HG03159 (cell line): ENCODE measurements around the gene TNPO2.
"Not testable (repeated sequence)": the region's sequence is repeated elsewhere in the genome, so short reads cannot be mapped to it uniquely, and the experiment has no call there.

Experiments used
- ATAC-seq: cut with Tn5 transposase; IDR thresholded peaks from one replicate; pipeline ENCODE4 v1.9.1; 2021; ENCODE audit warnings: mild to moderate bottlenecking, moderate library complexity; ENCODE audit not compliant: unreplicated experiment

The TNPO2 gene

GRCh38 chr19:12737835-12738351 is 14.2 kb upstream of the TNPO2 start:
- ATAC-seq: no peak

DNA sequence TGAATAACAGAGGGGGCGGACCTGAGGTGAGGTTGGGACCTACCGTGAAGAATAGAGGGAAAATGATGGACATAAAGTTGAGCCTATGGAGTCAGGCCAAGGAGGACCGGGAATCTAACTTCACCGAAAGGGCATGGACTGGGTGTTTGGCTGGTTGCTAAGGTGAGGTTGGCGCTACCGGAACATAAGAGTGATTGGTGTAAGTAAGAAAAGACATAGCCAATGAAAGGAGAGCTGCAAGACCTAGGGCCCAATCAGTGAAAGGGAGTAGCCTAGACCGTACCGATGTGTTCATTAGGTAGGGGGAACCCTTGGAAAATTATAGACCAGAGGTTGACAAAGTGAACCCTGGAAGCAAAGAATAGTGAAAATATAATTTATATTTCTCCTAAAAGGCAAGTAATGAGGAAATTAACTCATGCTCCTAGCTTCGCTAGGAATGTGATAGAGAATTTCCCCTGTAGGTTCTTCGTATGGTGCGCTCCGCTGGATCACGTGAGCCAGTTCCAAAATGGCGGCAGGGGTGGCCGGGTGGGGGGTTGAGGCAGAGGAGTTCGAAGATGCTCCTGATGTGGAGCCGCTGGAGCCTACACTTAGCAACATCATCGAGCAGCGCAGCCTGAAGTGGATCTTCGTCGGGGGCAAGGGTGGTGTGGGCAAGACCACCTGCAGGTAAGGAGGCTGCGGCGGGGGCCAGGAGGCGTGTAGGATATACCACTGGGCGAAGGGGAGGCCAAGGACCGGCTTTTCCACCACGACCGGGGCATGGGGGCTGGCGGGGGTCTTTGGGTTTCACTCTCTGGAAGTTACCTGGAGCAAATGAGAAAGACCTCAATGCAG is 13.5 kb upstream of the TNPO2 start, which contains the start of gene GET3:
GET3 (plus strand) TSS at position 503 of the 840 bp plus-strand sequence; CDS start at position 512, 9 bp downstream.
- ATAC-seq: peak; percentile 74

DNA sequence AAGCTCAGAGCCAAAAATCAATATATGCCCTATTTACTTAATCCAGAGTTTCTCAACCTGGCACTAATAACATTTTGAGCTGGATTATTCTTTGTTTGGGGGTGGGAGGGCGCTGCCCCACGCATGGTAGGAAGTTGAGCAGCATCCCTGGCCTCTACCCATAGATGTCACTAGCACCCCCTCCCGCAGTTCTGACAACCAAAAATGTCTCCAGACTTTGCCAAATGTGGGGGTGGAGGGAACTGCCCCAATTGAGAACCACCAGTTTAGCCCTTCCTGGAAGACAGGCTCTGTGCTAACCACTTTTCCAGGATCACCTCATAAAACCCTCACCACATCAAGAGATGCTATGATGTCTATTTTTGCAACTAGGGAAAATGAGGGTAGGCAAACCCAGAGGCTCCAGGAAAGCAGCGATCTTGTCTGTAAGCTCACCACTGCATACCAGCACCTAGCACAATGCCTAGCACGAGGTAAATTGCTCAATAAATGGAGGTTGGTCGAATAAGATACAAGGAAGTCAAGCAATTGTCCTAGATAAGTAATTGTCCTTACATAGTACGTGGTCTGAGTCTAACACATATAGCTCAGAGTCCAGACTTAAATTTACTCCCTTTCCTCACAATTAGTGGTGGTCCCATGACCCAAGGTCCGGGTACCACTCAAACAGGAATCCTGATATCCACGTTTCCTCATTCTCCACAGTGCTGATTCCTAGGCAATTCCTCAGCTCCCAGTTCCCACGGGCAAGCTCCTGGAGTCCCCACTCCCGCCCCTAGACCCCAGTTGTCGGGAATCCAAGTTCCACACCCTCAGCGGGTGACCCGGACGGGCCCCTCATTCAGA is 9.9 kb upstream of the TNPO2 start:
- no peak for ATAC-seq

DNA sequence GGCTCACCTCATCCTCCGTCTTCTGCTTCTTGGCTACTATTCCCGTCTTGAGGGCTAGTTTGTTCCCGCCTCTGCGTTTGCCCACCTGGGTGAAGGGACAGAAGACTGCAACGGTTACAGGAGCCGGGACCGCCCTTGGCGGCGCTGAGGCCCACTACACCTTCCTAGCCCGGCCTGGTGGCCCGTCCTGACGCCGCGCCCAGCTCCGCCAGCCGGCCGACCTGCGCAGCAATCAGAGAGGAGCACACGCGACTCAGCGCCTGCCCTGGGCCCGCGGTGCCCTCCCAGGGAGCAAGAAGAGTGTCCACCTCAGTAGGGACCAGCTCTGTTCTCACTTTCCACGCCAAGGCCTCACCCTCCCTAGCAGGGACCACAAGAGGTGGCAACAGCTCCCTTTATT is 7.6 kb upstream of the TNPO2 start:
- no peak for ATAC-seq

DNA sequence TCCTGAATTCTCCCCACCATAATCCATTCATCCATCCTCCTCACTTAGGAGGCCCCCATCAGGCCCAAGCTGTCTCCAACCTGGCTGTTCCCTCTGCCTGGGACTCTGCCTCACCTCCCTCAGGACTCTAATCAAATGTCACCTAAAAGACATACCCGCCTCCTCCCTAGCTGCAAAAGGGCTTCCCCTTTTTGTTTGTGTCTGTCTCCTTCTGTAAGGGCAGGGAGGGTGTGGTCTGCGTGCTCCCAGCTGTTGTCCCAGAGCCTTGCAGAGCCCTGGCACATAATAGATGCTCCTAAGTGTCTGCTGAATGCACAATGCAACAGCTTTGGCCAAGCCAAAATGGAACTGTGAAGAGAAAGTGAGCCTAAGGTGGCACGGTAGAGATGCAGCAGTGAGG is 6.3 kb upstream of the TNPO2 start:
- no peak for ATAC-seq

- no peak for ATAC-seq
Observed at GRCh38 chr19:12727745-12728433, 4.2 kb upstream of the TNPO2 start.

GRCh38 chr19:12726988-12727316 is 3.2 kb upstream of the TNPO2 start:
- ATAC-seq: no peak

- not testable (repeated sequence) for ATAC-seq
Observed at GRCh38 chr19:12725612-12726011, 1.9 kb upstream of the TNPO2 start.

- ATAC-seq: no peak
Observed at GRCh38 chr19:12723381-12723640, 421 bp downstream of the TNPO2 start.

DNA sequence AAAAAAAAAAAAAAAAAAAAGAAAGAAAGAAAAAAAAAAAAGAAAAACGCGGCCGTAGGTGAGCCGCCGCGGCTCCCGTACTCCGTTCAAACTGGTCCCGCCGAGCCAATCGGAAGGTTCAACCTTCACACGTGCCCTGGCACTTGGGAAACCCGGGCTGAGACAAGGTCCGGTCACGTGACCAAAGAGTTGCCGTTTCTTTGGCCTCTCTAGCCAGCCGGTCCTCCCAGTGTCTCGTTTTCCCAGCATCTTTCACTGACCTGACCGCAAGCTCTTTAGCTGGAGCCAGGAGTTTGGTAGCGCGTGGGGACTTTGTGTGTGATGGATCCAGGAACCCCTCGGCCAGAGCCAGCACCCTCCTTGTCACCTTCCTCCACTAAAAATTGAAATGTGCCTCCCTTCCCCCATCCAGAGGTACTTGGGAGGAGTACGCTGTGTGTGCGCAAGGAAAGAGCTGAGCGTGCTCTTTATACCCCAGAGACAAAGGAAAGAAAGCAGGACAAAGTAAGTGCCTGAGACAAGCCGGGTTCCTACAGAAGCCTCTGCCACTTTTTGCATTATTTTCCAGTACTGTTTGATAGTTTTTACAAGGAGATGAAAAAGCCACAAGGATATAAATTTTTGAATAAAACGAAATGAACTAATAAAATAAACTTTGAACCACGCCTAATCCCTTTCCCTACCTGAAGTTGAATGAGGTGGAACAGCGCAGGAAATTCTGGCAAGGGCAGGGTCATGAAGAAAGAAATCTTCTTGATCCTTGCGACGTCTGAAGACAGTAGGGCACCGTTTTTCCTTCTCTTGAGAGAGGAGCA is 959 bp downstream of the TNPO2 start:
- peak; percentile 81 for ATAC-seq

DNA sequence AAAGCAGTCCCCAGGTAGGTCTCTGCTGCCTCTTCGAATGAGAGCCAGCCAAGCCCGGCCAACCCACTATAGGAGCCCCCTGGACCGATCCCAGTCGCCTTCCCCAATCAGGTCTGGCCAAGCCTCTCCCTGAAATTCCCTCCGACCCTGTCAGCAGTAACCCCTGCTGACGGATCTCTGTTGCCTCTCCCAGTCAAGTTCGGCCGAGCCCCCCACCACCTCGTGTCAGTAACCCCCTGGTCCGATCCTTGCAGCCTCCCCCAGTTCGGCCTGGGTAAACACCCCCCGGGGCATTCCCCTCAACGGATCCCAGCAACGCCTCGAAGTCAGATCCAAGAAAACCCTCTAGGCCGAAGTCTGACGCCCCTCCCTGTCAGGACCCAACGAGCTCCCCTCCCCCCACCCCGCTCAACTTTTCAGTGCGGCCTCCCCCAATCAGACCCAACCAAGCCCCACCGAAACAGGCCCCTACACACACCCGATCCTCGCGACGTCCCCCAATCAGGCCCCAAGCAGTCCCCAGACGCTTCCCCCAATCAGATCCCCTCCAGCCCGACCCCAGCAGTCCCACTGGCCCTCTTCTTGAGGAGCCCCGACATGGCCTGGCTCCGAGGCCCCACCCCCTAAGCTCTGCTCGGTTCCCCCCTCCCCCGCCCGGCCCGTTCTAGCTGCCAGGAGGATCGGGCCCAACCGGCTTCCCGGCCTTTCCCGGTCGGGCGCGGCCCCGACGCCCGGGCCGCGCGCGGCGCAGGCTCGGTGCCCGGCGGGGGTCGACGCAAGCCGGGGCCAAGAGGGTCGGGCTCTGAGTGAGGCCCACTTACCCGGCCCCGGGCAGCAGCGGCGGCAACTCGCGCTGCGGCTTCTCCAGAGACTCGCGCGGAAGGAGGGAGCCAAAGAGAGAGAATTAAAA is 1.8 kb downstream of the TNPO2 start:
- ATAC-seq: peak; percentile 29

GRCh38 chr19:12720851-12721655 is 2.7 kb downstream of the TNPO2 start:
- ATAC-seq: no peak

GRCh38 chr19:12720296-12720695 is 3.4 kb downstream of the TNPO2 start:
- ATAC-seq: no peak

GRCh38 chr19:12715929-12716328 is 7.8 kb downstream of the TNPO2 start:
- ATAC-seq: no peak

DNA sequence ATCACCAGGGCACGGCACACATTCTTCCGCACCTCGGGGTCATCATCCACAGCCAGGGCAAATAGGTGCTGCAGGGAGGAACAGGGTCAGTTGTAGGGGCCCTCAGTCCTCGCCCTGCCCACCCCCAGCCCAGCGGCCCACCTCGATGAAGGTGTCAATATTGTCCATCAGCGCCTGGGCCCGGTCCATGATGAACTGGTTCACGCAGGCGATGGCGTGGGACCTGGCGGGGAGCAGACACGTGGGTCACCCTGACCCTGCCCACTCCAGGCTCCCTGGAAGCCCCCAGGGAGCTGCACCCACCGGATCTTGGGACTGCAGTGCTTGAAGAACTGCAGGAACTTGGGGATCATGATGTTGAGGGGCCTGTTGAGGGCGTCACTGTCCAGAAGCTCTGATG is 8.6 kb downstream of the TNPO2 start:
- no peak for ATAC-seq

DNA sequence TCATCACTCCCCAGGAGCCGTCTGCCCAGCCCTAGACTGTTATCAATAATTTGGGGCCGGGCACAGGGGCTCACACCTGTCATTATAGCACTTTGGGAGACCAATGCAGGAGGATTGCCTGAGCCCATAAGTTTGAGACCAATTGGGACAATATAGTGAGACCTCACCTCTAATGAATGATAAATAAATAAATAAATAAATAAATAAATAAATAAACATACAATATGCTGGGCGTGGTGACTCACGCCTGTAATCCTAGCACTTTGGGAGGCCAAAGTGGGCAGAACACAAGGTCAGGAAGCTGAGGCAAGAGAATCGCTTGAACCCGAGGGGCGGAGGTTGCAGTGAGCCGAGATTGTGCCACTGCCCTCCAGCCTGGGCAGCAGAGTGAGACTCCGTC is 10.4 kb downstream of the TNPO2 start:
- ATAC-seq: not testable (repeated sequence)

- not testable (repeated sequence) for ATAC-seq
Observed at GRCh38 chr19:12712077-12712476, 11.7 kb downstream of the TNPO2 start.

DNA sequence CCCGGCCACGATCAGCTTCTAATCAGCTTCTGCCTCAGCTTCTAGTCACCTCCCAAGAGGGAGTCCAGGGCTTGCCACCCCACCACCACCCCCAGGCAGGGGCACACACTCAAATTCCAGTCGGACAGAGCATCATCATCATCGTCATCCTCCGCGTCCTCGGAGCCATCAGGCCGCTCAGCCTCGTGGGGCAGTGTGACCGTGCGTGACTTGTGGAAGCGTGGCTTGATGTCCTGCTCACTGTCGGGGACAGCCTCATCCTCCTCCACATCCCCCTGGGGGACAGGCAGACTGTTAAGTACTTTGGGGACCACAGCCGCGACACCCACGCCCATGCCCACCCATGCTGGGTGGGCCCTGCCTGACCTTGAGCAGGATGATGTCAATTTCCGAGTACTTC is 12.5 kb downstream of the TNPO2 start:
- no peak for ATAC-seq

GRCh38 chr19:12708641-12709040 is 15.1 kb downstream of the TNPO2 start:
- no peak for ATAC-seq
